ENCODE data around the gene GBA3.

GRCh38 chr4:22708961-22709360, 16.2 kb downstream of the GBA3 start:
- TF ChIP-seq CTCF (IDR thresholded peaks at IDR 0.05) (no peak), POLR2A (IDR thresholded peaks at IDR 0.05) (no peak)

Data from thyroid gland (tissue), 4 donors.